GM18519 (cell line): ENCODE results near the gene TRIM32.
"Not testable (repeated sequence)": the region's sequence is repeated elsewhere in the genome, so short reads cannot be mapped to it uniquely, and the experiment has no call there.

Experiments
- ATAC-seq: cut with Tn5 transposase; IDR thresholded peaks from one replicate; pipeline ENCODE4 v1.9.1; 2021; ENCODE audit warnings: mild to moderate bottlenecking, moderate library complexity; ENCODE audit not compliant: unreplicated experiment, low FRiP score

Gene TRIM32

GRCh38 chr9:116673375-116673774, 13.7 kb upstream of the TRIM32 start:
- no peak for ATAC-seq

GRCh38 chr9:116674210-116674980, 12.7 kb upstream of the TRIM32 start:
- ATAC-seq, result no peak

- no peak for ATAC-seq
These were observed 3.6 kb upstream of the TRIM32 start for GRCh38 chr9:116683535-116683934.

GRCh38 chr9:116685166-116685565, 1.9 kb upstream of the TRIM32 start:
- no peak for ATAC-seq

GRCh38 chr9:116686135-116686534, 970 bp upstream of the TRIM32 start:
- no peak for ATAC-seq

GRCh38 chr9:116686693-116687073, 422 bp upstream of the TRIM32 start:
- ATAC-seq, result peak; percentile 24

- no peak for ATAC-seq
These were observed 640 bp downstream of the TRIM32 start for GRCh38 chr9:116687754-116688135.

- no peak for ATAC-seq
These were observed 1.8 kb downstream of the TRIM32 start for GRCh38 chr9:116688806-116689485.

GRCh38 chr9:116689486-116690032, 2.5 kb downstream of the TRIM32 start:
- ATAC-seq, result no peak

GRCh38 chr9:116690805-116691204, 3.7 kb downstream of the TRIM32 start:
- not testable (repeated sequence) for ATAC-seq

GRCh38 chr9:116691607-116692006, 4.5 kb downstream of the TRIM32 start:
- no peak for ATAC-seq

- no peak for ATAC-seq
These were observed 5.5 kb downstream of the TRIM32 start for GRCh38 chr9:116692616-116693015.

- no peak for ATAC-seq
These were observed 6.2 kb downstream of the TRIM32 start for GRCh38 chr9:116693233-116693731.

GRCh38 chr9:116694785-116695291, 7.7 kb downstream of the TRIM32 start:
- ATAC-seq, result no peak

- no peak for ATAC-seq
These were observed 8.3 kb downstream of the TRIM32 start for GRCh38 chr9:116695438-116695837.

- no peak for ATAC-seq
These were observed 10.3 kb downstream of the TRIM32 start for GRCh38 chr9:116697362-116697761.

GRCh38 chr9:116697887-116698286, 10.8 kb downstream of the TRIM32 start:
- ATAC-seq, result no peak

GRCh38 chr9:116700279-116700678, 13.2 kb downstream of the TRIM32 start:
- ATAC-seq, result no peak

GRCh38 chr9:116700882-116701865, 14.1 kb downstream of the TRIM32 start:
- no peak for ATAC-seq

- ATAC-seq, result no peak
These were observed 15.0 kb downstream of the TRIM32 start for GRCh38 chr9:116701940-116702642.
